B cell (primary cell): ENCODE data around the gene SLC12A1. TPM values are rescaled to one million over a fixed set of nuclear protein-coding genes. Genes with fewer than 3 reads are reported as not detected.

Source experiments
- ATAC-seq: fragments of 200-7000 bp; cut with Tn5 transposase; one replicate; pipeline ENCODE4 v1.10.0; 2021; ENCODE audit warnings: low read depth, mild to moderate bottlenecking, moderate number of reproducible peaks, moderate library complexity
- CTCF ChIA-PET: fragments of 350-600 bp; sonication (Branson Sonifier 250); formaldehyde crosslinking; loops from one replicate; lab custom pipeline; 2021; ENCODE audit warnings: antibody characterized with exemption, inconsistent platforms; lab: Charles Lee
- POLR2A ChIA-PET: fragments of 350-600 bp; sonication (Branson Sonifier 250); formaldehyde crosslinking; loops from one replicate; lab custom pipeline; 2021; ENCODE audit warnings: antibody characterized with exemption; lab: Charles Lee
- DNase-seq: peaks from one replicate; pipeline ENCODE4 v3.0.0; 2013
- H2AFZ ChIP-seq: 2 replicates; pipeline ENCODE4 v1.6.1; 2012; ENCODE audit warnings: mild to moderate bottlenecking, low read depth, low read length; ENCODE audit not compliant: insufficient read depth, poor library complexity, severe bottlenecking
- H3K27ac ChIP-seq, 2 donors: 1 replicate in 1 of 2; 2 replicates in 1 of 2; pipeline ENCODE4 v1.5.1; 2012 to 2013; ENCODE audit warnings: low read length in 2 of 2, mild to moderate bottlenecking in 2 of 2, moderate library complexity in 1 of 2
- H3K27me3 ChIP-seq, 4 experiments: fragments of 200-600 bp in 1 of 4; sonication (generic) in 1 of 4; replicated peaks in 1 of 4; 1 replicate in 2 of 4; 2 replicates in 2 of 4; pipeline versions ENCODE4 v1.6.1 to v1.7.0; 2013 to 2016; ENCODE audit warnings: low read length in 3 of 4, mild to moderate bottlenecking in 2 of 4, mixed read lengths in 1 of 4, moderate library complexity in 1 of 4; ENCODE audit not compliant: insufficient read depth in 4 of 4, control insufficient read depth in 3 of 4; ENCODE audit errors: control extremely low read depth in 1 of 4
- H3K36me3 ChIP-seq, 2 experiments: replicated peaks in 1 of 2; 1 replicate in 1 of 2; 2 replicates in 1 of 2; pipeline versions ENCODE4 v1.6.1 to v1.7.1; 2013; ENCODE audit warnings: low read length in 1 of 2; ENCODE audit not compliant: insufficient read depth in 2 of 2, control insufficient read depth in 1 of 2; ENCODE audit errors: control extremely low read depth in 1 of 2, extremely low read depth in 1 of 2
- H3K4me1 ChIP-seq, 2 donors: fragments of 200-600 bp in 1 of 2; sonication (generic) in 1 of 2; 1 replicate in 1 of 2; 2 replicates in 1 of 2; pipeline versions ENCODE4 v1.5.1 to v1.6.1; 2013 to 2017; ENCODE audit warnings: low read length in 2 of 2; ENCODE audit not compliant: control insufficient read depth in 2 of 2, insufficient read depth in 2 of 2
- H3K4me2 ChIP-seq: replicated peaks from 2 replicates; pipeline ENCODE3; 2012; ENCODE audit warnings: mild to moderate bottlenecking, low read depth, low read length; ENCODE audit not compliant: poor library complexity, severe bottlenecking
- H3K4me3 ChIP-seq, 5 experiments: fragments of 200-600 bp in 1 of 5; sonication (generic) in 1 of 5; 1 replicate in 3 of 5; 2 replicates in 2 of 5; pipeline versions ENCODE4 v1.5.1 to v1.7.0; 2011 to 2016; ENCODE audit warnings: low read length in 4 of 5, mild to moderate bottlenecking in 4 of 5, low read depth in 2 of 5, control low read depth in 1 of 5, moderate library complexity in 1 of 5; ENCODE audit not compliant: insufficient read depth in 1 of 5; ENCODE audit errors: control extremely low read depth in 1 of 5, extremely low read depth in 1 of 5
- H3K79me2 ChIP-seq: fragments of 200-600 bp; sonication (generic); one replicate; pipeline ENCODE4 v1.6.0; 2016; ENCODE audit warnings: low read length; ENCODE audit not compliant: control insufficient read depth, insufficient read depth
- H3K9ac ChIP-seq: fragments of 200-600 bp; sonication (generic); 2 replicates; pipeline ENCODE4 v1.6.1; 2017; ENCODE audit warnings: mild to moderate bottlenecking, low read length, moderate library complexity
- H3K9me3 ChIP-seq, 3 donors: one replicate each; pipeline versions ENCODE4 v1.6.1 to v1.7.1; 2013; ENCODE audit warnings: low read length in 2 of 3; ENCODE audit not compliant: control insufficient read depth in 2 of 3, insufficient read depth in 1 of 3; ENCODE audit errors: control extremely low read depth in 1 of 3
- H4K20me1 ChIP-seq: 2 replicates; pipeline ENCODE4 v1.6.0; 2012; ENCODE audit warnings: mild to moderate bottlenecking, low read length; ENCODE audit not compliant: insufficient read depth, control insufficient read depth, poor library complexity, severe bottlenecking
- H3K27ac Mint-ChIP-seq: one replicate; pipeline ENCODE4 v1.8.0; 2021; ENCODE audit warnings: mixed read lengths
- H3K27me3 Mint-ChIP-seq: one replicate; pipeline ENCODE4 v1.8.0; 2021; ENCODE audit warnings: mixed read lengths
- H3K4me1 Mint-ChIP-seq: one replicate; pipeline ENCODE4 v1.8.0; 2021; ENCODE audit warnings: mixed read lengths
- H3K4me3 Mint-ChIP-seq: one replicate; pipeline ENCODE4 v1.8.0; 2021; ENCODE audit warnings: mixed read lengths
- H3K9me3 Mint-ChIP-seq: one replicate; pipeline ENCODE4 v1.8.0; 2022; ENCODE audit warnings: mixed read lengths; ENCODE audit not compliant: insufficient read depth
- CTCF ChIP-seq: fragments of 200-600 bp; IDR thresholded peaks from one replicate; pipeline ENCODE4 v1.8.0; 2022; ENCODE audit warnings: antibody characterized with exemption, mild to moderate bottlenecking
- EZH2 ChIP-seq: IDR thresholded peaks from 2 replicates; pipeline ENCODE4 v1.6.1; 2012; ENCODE audit warnings: borderline replicate concordance, low read depth, mild to moderate bottlenecking, moderate library complexity, low read length; ENCODE audit not compliant: insufficient read depth, poor library complexity, severe bottlenecking
- WGBS: methylation state at CpG from one replicate; pipeline ENCODE4 v1.1.5; 2013; ENCODE audit warnings: missing lambda C conversion rate; ENCODE audit not compliant: insufficient coverage; 5-methylcytosine and 5-hydroxymethylcytosine counted together
- intact Hi-C: fragments of 100-400 bp; cut with micrococcal nuclease; formaldehyde crosslinking; loops from one replicate; pipeline ENCODE4 v1.10.0; 2022
- polyA plus RNA-seq: library from polyadenylated mRNA; depleted of rRNA; stranded (reverse); fragments of >200 nt; gene quantifications from 2 replicates; pipeline ENCODE4 v1.2.3, GENCODE V29; 2012
- total RNA-seq, 2 donors: library from RNA; stranded (reverse); fragments of 120-200 nt in 1 of 2; gene quantifications; 1 replicate in 1 of 2; 2 replicates in 1 of 2; pipeline versions ENCODE4 v1.2.3 to v1.2.4, GENCODE V29; 2013 to 2022

The SLC12A1 gene
- total and polyA plus RNA-seq, 2 donors (not counting 1 experiment from before 2014, with no cell fraction given): not detected

- TF ChIP-seq CTCF (peak; percentile 35), EZH2 (no peak)
- Mint-ChIP-seq H3K9me3 (no peaks in the 10 kb centered on the region), H3K27ac (peak within 1 kb of the TSS; percentile 92), H3K4me3 (peak within 1 kb of the TSS; percentile 95), H3K27me3 (peaks cover 17% of the 10 kb centered on the region), H3K4me1 (peaks cover 18% of the 10 kb centered on the region)
- Histone ChIP-seq H2AFZ (peak within 1 kb of the TSS; percentile 83), H3K36me3 (no peaks in the 10 kb centered on the region), H3K27ac (peak within 1 kb of the TSS; percentile 21 to 81), H3K79me2 (peaks cover 15% of the 10 kb centered on the region), H3K4me1 (peaks cover 8 to 11% of the 10 kb centered on the region in 2 donors), H3K9me3 (no peaks in the 10 kb centered on the region), H3K9ac (peak within 1 kb of the TSS; percentile 79), H4K20me1 (no peaks in the 10 kb centered on the region), H3K4me2 (peak within 1 kb of the TSS; percentile 80), H3K27me3 (peaks cover 0 to 5% (median 2%) of the 10 kb centered on the region in 4 experiments), H3K4me3 (peak within 1 kb of the TSS; percentile 47 to 71 (median 67))
- ATAC-seq: peak; percentile 72
- CTCF ChIA-PET: interaction anchor here (1.6 kb wide), 1 partner anchor 21 kb away, joined by 3 read pairs; no protein-coding TSS in a partner anchor
- POLR2A ChIA-PET: no interaction called here
- intact Hi-C loops: loop anchor here (2.0 to 5.0 kb wide), 4 partner anchors 153 to 1444 kb away; partner anchors contain the start of genes CEP152, DTWD1, DUT and EID1
- peak; percentile 80 for DNase-seq
- WGBS: 2% methylated on average over 68 of the region's 71 CpGs
Measured at GRCh38 chr15:48177766-48178647, 28.1 kb upstream of the SLC12A1 start, which contains the start of gene MYEF2. TSS of gene MYEF2 (minus strand) at chr15:48178295. CDS start at chr15:48178237, 58 bp downstream.

DNA sequence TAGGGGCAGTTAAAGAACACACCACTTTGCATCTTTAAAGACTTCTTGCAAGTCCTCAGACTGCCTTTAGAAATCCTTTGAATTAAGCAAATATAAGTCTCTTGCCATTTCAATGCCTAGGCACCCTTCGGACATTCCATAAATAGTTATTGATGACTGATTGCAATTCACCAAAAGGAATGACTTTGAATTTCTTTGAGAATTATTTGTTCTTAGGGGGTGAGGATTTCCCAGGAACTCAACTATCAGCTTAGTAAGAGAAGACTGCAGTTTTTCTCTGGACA is 27.5 kb upstream of the SLC12A1 start:
- Histone ChIP-seq H3K9ac (peak overlapping the region; percentile 79), H3K36me3 (no peaks in the 10 kb centered on the region), H3K4me2 (peak overlapping the region; percentile 80), H2AFZ (peak overlapping the region; percentile 83), H4K20me1 (no peaks in the 10 kb centered on the region), H3K4me3 (peak overlapping the region in 3 of 5 experiments; percentile 67 to 71 (median 68)), H3K9me3 (no peaks in the 10 kb centered on the region), H3K4me1 (peaks cover 8 to 11% of the 10 kb centered on the region in 2 donors), H3K79me2 (peaks cover 12% of the 10 kb centered on the region), H3K27me3 (peaks cover 0 to 5% (median 2%) of the 10 kb centered on the region in 4 experiments), H3K27ac (no peak overlapping the region)
- TF ChIP-seq EZH2 (no peak), CTCF (no peak)
- Mint-ChIP-seq H3K4me1 (peaks cover 18% of the 10 kb centered on the region), H3K9me3 (no peaks in the 10 kb centered on the region), H3K27ac (peak overlapping the region; percentile 33), H3K4me3 (peak overlapping the region; percentile 95), H3K27me3 (peaks cover 18% of the 10 kb centered on the region)
- intact Hi-C loops: loop anchor here (2.0 to 5.0 kb wide), 4 partner anchors 152 to 1444 kb away; partner anchors contain the start of genes CEP152, DTWD1, DUT and EID1
- POLR2A ChIA-PET: no interaction called here
- ATAC-seq: no peak
- DNase-seq: no peak
- no CpG with 5 or more reads among the region's 1 CpG for WGBS
- CTCF ChIA-PET: no interaction called here
